ENCODE results near the gene ZNF493.
A peak's percentile ranks its signal among the peaks of the same experiment; 100 is the strongest.

The ZNF493 gene

GRCh38 chr19:21396893-21397572, at the start of gene ZNF493:
Gene ZNF493, plus strand, starts transcription at chr19:21397133. Its CDS starts 105 bp downstream, at chr19:21397238.
- Histone ChIP-seq H3K9ac (peak within 1 kb of the TSS; percentile 94), H3K27me3 (no peaks in the 10 kb centered on the region), H4K20me1 (0 out of 2 replicates have a peak, but pooled peaks cover 6% of the 10 kb centered on the region), H3K4me2 (peak within 1 kb of the TSS; percentile 78), H3K4me3 (peak within 1 kb of the TSS; percentile 86), H3K9me3 (peaks cover 82% of the 10 kb centered on the region), H3K27ac (peak within 1 kb of the TSS; percentile 86), H3K36me3 (peaks cover 39% of the 10 kb centered on the region), H3K4me1 (peaks cover 8% of the 10 kb centered on the region)
- no peak for TF ChIP-seq Cebpa-rat (IDR thresholded peaks at IDR 0.05)

GRCh38 chr19:21352830-21353229, 44.1 kb upstream of the ZNF493 start:
- Histone ChIP-seq H3K4me2 (no peak overlapping the region), H4K20me1 (no peaks in the 10 kb centered on the region), H3K27ac (no peak overlapping the region), H3K27me3 (no peaks in the 10 kb centered on the region), H3K9me3 (peaks cover 27% of the 10 kb centered on the region), H3K9ac (no peak overlapping the region), H3K36me3 (no peaks in the 10 kb centered on the region), H3K4me3 (no peak overlapping the region), H3K4me1 (no peaks in the 10 kb centered on the region)
- no peak for TF ChIP-seq Cebpa-rat (IDR thresholded peaks at IDR 0.05)

- no peak for TF ChIP-seq Cebpa-rat (IDR thresholded peaks at IDR 0.05)
- Histone ChIP-seq H3K27me3 (no peaks in the 10 kb centered on the region), H3K9ac (peak within 1 kb of the TSS; percentile 98), H3K27ac (peak within 1 kb of the TSS; percentile 97), H3K36me3 (peaks cover 38% of the 10 kb centered on the region), H3K9me3 (peaks cover 47% of the 10 kb centered on the region), H3K4me3 (peak within 1 kb of the TSS; percentile 96), H3K4me1 (peaks cover 6% of the 10 kb centered on the region; the same call in 1 of the 2 replicates), H4K20me1 (no peaks in the 10 kb centered on the region), H3K4me2 (peak within 1 kb of the TSS; percentile 66)
These were observed 38.0 kb upstream of the ZNF493 start, which contains the start of gene ZNF738 for GRCh38 chr19:21358768-21359451. Gene ZNF738, plus strand, starts transcription at chr19:21359000. Its CDS starts 141 bp downstream, at chr19:21359141.

GRCh38 chr19:21362291-21362690, 34.6 kb upstream of the ZNF493 start:
- H3K4me2 ChIP-seq, result no peak overlapping the region
- peaks cover 6% of the 10 kb centered on the region; the same call in 1 of the 2 replicates for H3K4me1 ChIP-seq
- no peaks in the 10 kb centered on the region for H4K20me1 ChIP-seq
- H3K4me3 ChIP-seq, result peak overlapping the region; percentile 36; the same call in 1 of the 2 replicates
- TF ChIP-seq Cebpa-rat (IDR thresholded peaks at IDR 0.05), result no peak
- H3K27me3 ChIP-seq, result no peaks in the 10 kb centered on the region
- peaks cover 72% of the 10 kb centered on the region for H3K36me3 ChIP-seq
- peaks cover 73% of the 10 kb centered on the region for H3K9me3 ChIP-seq
- H3K9ac ChIP-seq, result no peak overlapping the region
- H3K27ac ChIP-seq, result no peak overlapping the region

DNA sequence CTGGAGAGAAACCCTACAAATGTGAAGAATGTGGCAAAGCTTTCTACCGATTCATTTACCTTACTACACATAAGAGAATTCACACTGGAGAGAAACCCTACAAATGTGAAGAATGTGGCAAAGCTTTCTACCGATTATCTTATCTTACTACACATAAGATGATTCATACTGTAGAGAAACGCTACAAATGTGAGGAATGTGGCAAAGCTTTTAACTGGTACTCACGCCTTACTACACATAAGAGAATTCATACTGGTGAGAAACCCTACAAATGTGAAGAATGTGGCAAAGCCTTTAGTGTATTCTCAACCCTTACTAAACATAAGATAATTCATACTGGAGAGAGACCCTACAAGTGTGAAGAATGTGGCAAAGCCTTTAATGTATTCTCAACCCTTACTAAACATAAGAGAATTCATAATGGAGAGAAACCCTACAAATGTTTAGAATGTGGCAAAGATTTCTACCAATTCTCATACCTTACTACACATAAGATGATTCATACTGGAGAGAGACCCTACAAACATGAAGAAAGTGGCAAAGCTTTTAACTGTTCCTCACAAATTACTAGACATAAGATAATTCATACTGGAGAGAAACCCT, 12.9 kb upstream of the ZNF493 start:
- Histone ChIP-seq H4K20me1 (no peaks in the 10 kb centered on the region), H3K4me3 (0 out of 2 replicates have a peak overlapping the region, but pooled peaks have one; percentile 38), H3K4me1 (no peaks in the 10 kb centered on the region), H3K9ac (no peak overlapping the region), H3K27me3 (no peaks in the 10 kb centered on the region), H3K36me3 (peaks cover 79% of the 10 kb centered on the region), H3K4me2 (no peak overlapping the region), H3K9me3 (peaks cover 95% of the 10 kb centered on the region), H3K27ac (no peak overlapping the region)
- TF ChIP-seq Cebpa-rat (IDR thresholded peaks at IDR 0.05), result no peak

DNA sequence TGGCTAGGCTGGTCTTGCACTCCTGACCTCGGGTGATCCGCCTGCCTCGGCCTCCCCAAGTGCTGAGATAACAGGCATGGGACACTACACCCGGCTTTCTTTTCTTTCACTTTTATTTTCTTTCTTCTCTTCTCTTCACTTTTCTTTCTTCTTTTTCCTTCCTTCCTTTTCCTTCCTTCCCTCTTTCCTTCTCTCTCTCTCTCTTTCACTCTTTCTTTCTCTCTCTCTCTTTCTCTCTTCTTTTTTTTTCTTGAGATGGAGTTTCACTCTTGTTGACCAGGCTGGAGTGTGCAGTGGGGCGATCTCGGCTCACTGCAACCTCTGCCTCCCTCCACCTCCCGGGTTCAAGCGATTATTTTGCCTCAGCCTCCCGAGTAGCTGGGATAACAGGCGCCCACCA, 812 bp upstream of the ZNF493 start:
- Histone ChIP-seq H3K27me3 (no peaks in the 10 kb centered on the region), H3K4me3 (no peak overlapping the region), H4K20me1 (0 out of 2 replicates have a peak, but pooled peaks cover 6% of the 10 kb centered on the region), H3K4me1 (peaks cover 8% of the 10 kb centered on the region), H3K9me3 (peaks cover 76% of the 10 kb centered on the region), H3K4me2 (peak overlapping the region; percentile 28; the same call in 1 of the 2 replicates), H3K36me3 (peaks cover 29% of the 10 kb centered on the region), H3K9ac (no peak overlapping the region), H3K27ac (no peak overlapping the region)
- no peak for TF ChIP-seq Cebpa-rat (IDR thresholded peaks at IDR 0.05)

DNA sequence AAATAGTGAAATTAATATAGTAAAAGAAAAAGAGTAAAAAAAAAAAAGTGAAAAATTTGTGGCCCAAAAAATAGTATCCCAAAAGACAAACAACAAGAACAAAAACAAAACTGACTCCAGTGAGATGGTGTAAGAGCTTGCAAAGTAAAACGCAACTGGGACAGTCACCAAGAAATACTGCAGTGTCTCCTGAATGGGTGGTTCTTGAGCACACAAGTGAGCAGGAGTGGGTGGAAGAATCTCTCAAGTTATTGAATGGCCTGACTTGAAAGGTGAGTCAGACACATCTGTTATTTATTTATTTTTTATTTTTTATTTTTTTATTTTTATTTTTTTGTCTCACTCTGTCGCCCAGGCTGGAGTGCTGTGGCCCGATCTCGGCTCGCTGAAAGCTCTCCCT, 1.9 kb downstream of the ZNF493 start:
- H3K9me3 ChIP-seq, result peaks cover 82% of the 10 kb centered on the region
- peaks cover 57% of the 10 kb centered on the region for H3K36me3 ChIP-seq
- H3K4me2 ChIP-seq, result peak overlapping the region; percentile 78; the same call in 1 of the 2 replicates
- no peak for TF ChIP-seq Cebpa-rat (IDR thresholded peaks at IDR 0.05)
- H3K4me3 ChIP-seq, result 0 out of 2 replicates have a peak overlapping the region, but pooled peaks have one; percentile 86
- no peaks in the 10 kb centered on the region for H3K27me3 ChIP-seq
- 0 out of 2 replicates have a peak, but pooled peaks cover 6% of the 10 kb centered on the region for H4K20me1 ChIP-seq
- H3K27ac ChIP-seq, result no peak overlapping the region
- H3K4me1 ChIP-seq, result peaks cover 8% of the 10 kb centered on the region
- no peak overlapping the region for H3K9ac ChIP-seq

GRCh38 chr19:21402303-21402985, 5.5 kb downstream of the ZNF493 start:
- H3K9me3 ChIP-seq, result peaks cover 89% of the 10 kb centered on the region
- 0 out of 2 replicates have a peak, but pooled peaks cover 6% of the 10 kb centered on the region for H4K20me1 ChIP-seq
- H3K4me1 ChIP-seq, result peaks cover 8% of the 10 kb centered on the region
- no peak overlapping the region for H3K27ac ChIP-seq
- no peak for TF ChIP-seq Cebpa-rat (IDR thresholded peaks at IDR 0.05)
- H3K36me3 ChIP-seq, result peaks cover 90% of the 10 kb centered on the region
- no peak overlapping the region for H3K4me2 ChIP-seq
- H3K4me3 ChIP-seq, result no peak overlapping the region
- no peaks in the 10 kb centered on the region for H3K27me3 ChIP-seq
- H3K9ac ChIP-seq, result no peak overlapping the region

DNA sequence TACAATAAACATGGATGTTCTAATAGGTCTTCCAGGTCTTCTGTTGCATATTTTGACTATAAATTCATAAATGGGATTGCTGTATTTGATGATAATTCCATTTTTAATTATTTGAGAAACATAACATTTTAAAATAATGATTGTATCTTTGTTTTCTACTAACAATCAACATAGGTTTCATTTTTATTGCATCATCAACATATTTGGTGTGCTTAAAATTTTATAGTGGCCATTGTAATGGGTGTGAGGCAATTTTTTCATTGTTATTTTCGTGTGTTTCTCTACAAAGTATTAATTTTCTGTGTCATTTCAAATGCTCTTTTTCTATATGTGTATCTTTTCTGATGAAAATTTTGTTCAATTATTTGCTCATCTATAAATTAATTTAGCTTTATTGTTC, 13.2 kb downstream of the ZNF493 start:
- Histone ChIP-seq H3K4me3 (no peak overlapping the region), H3K27ac (no peak overlapping the region), H3K4me2 (no peak overlapping the region), H3K4me1 (no peaks in the 10 kb centered on the region), H3K36me3 (peaks cover 96% of the 10 kb centered on the region), H3K9me3 (peaks cover 90% of the 10 kb centered on the region), H3K27me3 (no peaks in the 10 kb centered on the region), H4K20me1 (no peaks in the 10 kb centered on the region), H3K9ac (no peak overlapping the region)
- no peak; the same call in 1 of the 2 replicates for TF ChIP-seq Cebpa-rat (IDR thresholded peaks at IDR 0.05)
